GM12878 (cell line): Measurements from ENCODE around the gene PRSS2. TPM values are rescaled to one million over a fixed set of nuclear protein-coding genes. Genes with fewer than 3 reads are reported as not detected.

ENCODE experiments used
- ATAC-seq: fragments of 200-7000 bp; cut with Tn5 transposase; 3 replicates; pipeline ENCODE4 v1.9.1; 2020; ENCODE audit warnings: mild to moderate bottlenecking, moderate library complexity
- BruUV-seq: library from RNA; stranded (reverse); fragments of 400-500 nt; replicated peaks from 2 replicates; lab custom pipeline; 2021; lab: Mats Ljungman, UMichigan
- CTCF ChIA-PET: fragments of 300-600 bp; sonication (Branson Sonifier 250); formaldehyde crosslinking; extraction: SDS; loops from one replicate; lab custom pipeline; 2021; ENCODE audit warnings: inconsistent platforms; lab: Yijun Ruan, JAX
- POLR2A ChIA-PET: fragments of 350-600 bp; formaldehyde crosslinking; extraction: SDS; loops from one replicate; lab custom pipeline; 2021; ENCODE audit warnings: inconsistent platforms; lab: Charles Lee
- RAD21 ChIA-PET: fragments of 300-600 bp; sonication (Branson Sonifier 250); formaldehyde crosslinking; loops from one replicate; lab custom pipeline; 2023; ENCODE audit warnings: antibody characterized with exemption; ENCODE audit not compliant: unreplicated experiment; lab: Charles Lee
- SMC1A ChIA-PET: fragments of 300-600 bp; sonication (Branson Sonifier 250); formaldehyde crosslinking; loops from one replicate; lab custom pipeline; 2023; ENCODE audit not compliant: unreplicated experiment, uncharacterized antibody; lab: Charles Lee
- DNase-seq: peaks from one replicate; pipeline ENCODE4 v3.0.0-alpha.2; 2011; ENCODE audit warnings: low read depth, low spot score
- FAIRE-seq: peaks from 3 replicates; lab custom pipeline; 2011; peaks lifted over from hg19 to GRCh38; lab: Jason Lieb, UNC
- H2AFZ ChIP-seq: 2 replicates; pipeline ENCODE4 v1.6.0; 2011; ENCODE audit warnings: low read depth, low read length, control low read depth; ENCODE audit not compliant: control insufficient read depth
- H3K27ac ChIP-seq: 2 replicates; pipeline ENCODE4 v1.5.1; 2011; ENCODE audit warnings: control low read depth; ENCODE audit not compliant: control insufficient read depth, insufficient read depth
- H3K27me3 ChIP-seq, 2 experiments: replicated peaks in 1 of 2; 2 replicates each; pipeline versions ENCODE4 v1.6.0 to v1.6.1; 2011; ENCODE audit warnings: low read length in 1 of 2; ENCODE audit not compliant: control insufficient read depth in 2 of 2, insufficient read depth in 2 of 2
- H3K36me3 ChIP-seq, 2 experiments: 2 replicates each; pipeline ENCODE4 v1.5.1; 2011; ENCODE audit warnings: low read length in 1 of 2; ENCODE audit not compliant: control insufficient read depth in 2 of 2, insufficient read depth in 2 of 2
- H3K4me1 ChIP-seq: 2 replicates; pipeline ENCODE4 v1.6.1; 2011; ENCODE audit warnings: mild to moderate bottlenecking, low read length, moderate library complexity, mixed read lengths; ENCODE audit not compliant: control insufficient read depth, insufficient read depth
- H3K4me2 ChIP-seq: 2 replicates; pipeline ENCODE4 v1.6.0; 2011; ENCODE audit warnings: control low read depth; ENCODE audit not compliant: control insufficient read depth, insufficient read depth
- H3K4me3 ChIP-seq: fragments of 200-600 bp; sonication (generic); 2 replicates; pipeline ENCODE4 v1.5.1; 2016
- H3K79me2 ChIP-seq: 2 replicates; pipeline ENCODE4 v1.6.0; 2011; ENCODE audit warnings: low read length; ENCODE audit not compliant: control insufficient read depth, insufficient read depth
- H3K9ac ChIP-seq: 2 replicates; pipeline ENCODE4 v1.8.0; 2011; ENCODE audit warnings: low read length, control low read depth, mixed read lengths; ENCODE audit not compliant: control insufficient read depth, insufficient read depth
- H3K9me3 ChIP-seq: replicated peaks from 3 replicates; pipeline ENCODE4 v1.5.1; 2011; ENCODE audit warnings: mild to moderate bottlenecking, low read length; ENCODE audit not compliant: control insufficient read depth, insufficient read depth
- H4K20me1 ChIP-seq: 2 replicates; pipeline ENCODE4 v1.6.0; 2011; ENCODE audit not compliant: control insufficient read depth, insufficient read depth
- HDAC2 ChIP-seq: fragments of 200-600 bp; sonication (generic); IDR thresholded peaks from 2 replicates; pipeline ENCODE4 v1.6.1; 2017
- JUNB ChIP-seq: IDR thresholded peaks from 2 replicates; pipeline ENCODE4 v1.6.1; 2016; ENCODE audit warnings: antibody characterized with exemption, mild to moderate bottlenecking
- NBN ChIP-seq: fragments of 450-650 bp; IDR thresholded peaks from 2 replicates; pipeline ENCODE4 v1.6.1; 2016
- POLR2AphosphoS5 ChIP-seq: IDR thresholded peaks from 2 replicates; pipeline ENCODE4 v1.6.1; 2011; ENCODE audit warnings: mild to moderate bottlenecking, low read length, inconsistent platforms
- TAF1 ChIP-seq: IDR thresholded peaks from 2 replicates; pipeline ENCODE4 v1.6.1; 2011; ENCODE audit warnings: mild to moderate bottlenecking, low read depth, low read length, borderline replicate concordance
- WGBS: methylation state at CpG from one replicate; pipeline ENCODE4 v1.1.6; 2016; ENCODE audit warnings: low lambda C conversion rate; ENCODE audit not compliant: insufficient replicate concordance, insufficient coverage; ENCODE audit errors: missing lambda C conversion rate; 5-methylcytosine and 5-hydroxymethylcytosine counted together
- in situ Hi-C: fragments of 300-500 bp; cut with MboI; formaldehyde crosslinking; loops from 9 replicates; pipeline ENCODE4 v1.14.3; 2018; ENCODE audit warnings: mixed read lengths
- intact Hi-C: fragments of 100-400 bp; cut with micrococcal nuclease; formaldehyde crosslinking; loops from one replicate; pipeline ENCODE4 v1.14.2; 2022; ENCODE audit not compliant: unreplicated experiment
- polyA plus RNA-seq, 11 experiments: library from polyadenylated mRNA; depleted of rRNA in 4 of 11; unstranded in 6 of 11; stranded (reverse) in 5 of 11; fragments of >200 nt; fragmentation: Nextera tagmentation in 4 of 11; fragmentation: Illumina TruSeq in 1 of 11; extraction: Ambion mirVana in 4 of 11; extraction: Trizol in 1 of 11; gene quantifications; 1 replicate in 1 of 11; 2 replicates in 10 of 11; pipeline versions ENCODE4 v1.2.1 to v1.2.3, GENCODE V29; 2011 to 2016; ENCODE audit warnings: inconsistent platforms in 2 of 11, missing spikeins in 2 of 11, low read depth in 1 of 11
- total RNA-seq, 4 experiments: library from RNA; depleted of rRNA in 3 of 4; stranded (reverse); fragments of >200 nt in 3 of 4; fragmentation: Illumina TruSeq in 1 of 4; extraction: Trizol in 1 of 4; gene quantifications; 2 replicates each; pipeline versions ENCODE4 v1.2.1 to v1.2.3, GENCODE V29; 2013 to 2021
- TF ChIP-seq, protein P1 (sequence below): fragments of 450-650 bp; IDR thresholded peaks from 2 replicates; pipeline ENCODE4 v1.6.1; 2017; ENCODE audit warnings: mild to moderate bottlenecking

The PRSS2 gene
- total and polyA plus RNA-seq, 10 of the 15 experiments (the other 5 are each of a cell fraction or from before 2014, with no cell fraction given): 0.21 to 28.8 (median 0.41) TPM; not detected in 7

DNA sequence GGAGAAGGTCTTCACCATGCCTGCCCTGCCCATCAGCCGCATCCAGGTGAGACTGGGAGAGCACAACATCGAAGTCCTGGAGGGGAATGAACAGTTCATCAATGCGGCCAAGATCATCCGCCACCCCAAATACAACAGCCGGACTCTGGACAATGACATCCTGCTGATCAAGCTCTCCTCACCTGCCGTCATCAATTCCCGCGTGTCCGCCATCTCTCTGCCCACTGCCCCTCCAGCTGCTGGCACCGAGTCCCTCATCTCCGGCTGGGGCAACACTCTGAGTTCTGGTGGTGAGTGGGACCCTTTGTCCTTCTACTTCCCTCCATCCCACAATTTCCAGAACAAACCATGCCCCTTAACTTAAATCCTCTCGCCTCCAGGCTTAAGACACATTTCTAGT lies 2.5 kb downstream of the PRSS2 start:
- BruUV-seq: no TSS peak
- Histone ChIP-seq H2AFZ (no peak overlapping the region), H3K79me2 (no peaks in the 10 kb centered on the region), H3K27me3 (no peaks in the 10 kb centered on the region), H3K36me3 (no peaks in the 10 kb centered on the region), H3K27ac (no peak overlapping the region), H3K9ac (no peak overlapping the region), H3K4me1 (peaks cover 19% of the 10 kb centered on the region), H3K9me3 (no peaks in the 10 kb centered on the region; the same call in 2 of the 3 replicates)
- ChIA-PET POLR2A (interaction anchor here (2.4 kb wide), 1 partner anchor 35 kb away, joined by 18 read pairs; no protein-coding TSS in a partner anchor), SMC1A (interaction anchor here (2.4 to 5.3 kb wide), 5 partner anchors 9 to 59 kb away, joined by 10 to 44 read pairs (median 29); no protein-coding TSS in a partner anchor), CTCF (interaction anchor here (1.1 to 6.0 kb wide), 3 partner anchors 9 to 60 kb away, joined by 4 to 53 read pairs (median 53); no protein-coding TSS in a partner anchor)
- no peak for ATAC-seq
- in situ Hi-C loops: no loop called here
- TF ChIP-seq NBN (no peak), HDAC2 (no peak), TAF1 (no peak), POLR2AphosphoS5 (no peak), JUNB (no peak)
- TF ChIP-seq, protein P1, sequence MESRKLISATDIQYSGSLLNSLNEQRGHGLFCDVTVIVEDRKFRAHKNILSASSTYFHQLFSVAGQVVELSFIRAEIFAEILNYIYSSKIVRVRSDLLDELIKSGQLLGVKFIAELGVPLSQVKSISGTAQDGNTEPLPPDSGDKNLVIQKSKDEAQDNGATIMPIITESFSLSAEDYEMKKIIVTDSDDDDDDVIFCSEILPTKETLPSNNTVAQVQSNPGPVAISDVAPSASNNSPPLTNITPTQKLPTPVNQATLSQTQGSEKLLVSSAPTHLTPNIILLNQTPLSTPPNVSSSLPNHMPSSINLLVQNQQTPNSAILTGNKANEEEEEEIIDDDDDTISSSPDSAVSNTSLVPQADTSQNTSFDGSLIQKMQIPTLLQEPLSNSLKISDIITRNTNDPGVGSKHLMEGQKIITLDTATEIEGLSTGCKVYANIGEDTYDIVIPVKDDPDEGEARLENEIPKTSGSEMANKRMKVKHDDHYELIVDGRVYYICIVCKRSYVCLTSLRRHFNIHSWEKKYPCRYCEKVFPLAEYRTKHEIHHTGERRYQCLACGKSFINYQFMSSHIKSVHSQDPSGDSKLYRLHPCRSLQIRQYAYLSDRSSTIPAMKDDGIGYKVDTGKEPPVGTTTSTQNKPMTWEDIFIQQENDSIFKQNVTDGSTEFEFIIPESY: no peak
- TF ChIP-seq, all 136 proteins: peak for 0
- no peak overlapping the region for H3K4me3 ChIP-seq
- H3K4me2 ChIP-seq: no peak overlapping the region
- H4K20me1 ChIP-seq: no peaks in the 10 kb centered on the region
- DNase-seq (no peak), FAIRE-seq (no peak)
- RAD21 ChIA-PET: interaction anchor here (5.1 to 7.3 kb wide), 2 partner anchors 10 to 37 kb away, joined by 51 to 118 read pairs; no protein-coding TSS in a partner anchor
- WGBS: 63% methylated on average over 12 of the region's 12 CpGs
- intact Hi-C loops: no loop called here
